Subcutaneous adipose tissue (tissue), 4 donors: ENCODE measurements around the gene NUCB1. TPM values are rescaled to one million over a fixed set of nuclear protein-coding genes. Genes with fewer than 3 reads are reported as not detected.

Experiments
- total RNA-seq, 4 donors: library from RNA; depleted of rRNA; stranded (reverse); fragments of >200 nt; gene quantifications; one replicate each; pipeline ENCODE4 v1.1.0, GENCODE V29; 2016
- TF ChIP-seq, protein P1 (sequence below): fragments of 450-650 bp; IDR thresholded peaks from one replicate; pipeline ENCODE4 v1.5.1; 2016; ENCODE audit warnings: low read depth, mild to moderate bottlenecking, control low read depth, antibody characterized with exemption, moderate library complexity

Gene NUCB1
- total RNA-seq, 4 donors from 2014 or later, result 128 to 480 (median 313) TPM

DNA sequence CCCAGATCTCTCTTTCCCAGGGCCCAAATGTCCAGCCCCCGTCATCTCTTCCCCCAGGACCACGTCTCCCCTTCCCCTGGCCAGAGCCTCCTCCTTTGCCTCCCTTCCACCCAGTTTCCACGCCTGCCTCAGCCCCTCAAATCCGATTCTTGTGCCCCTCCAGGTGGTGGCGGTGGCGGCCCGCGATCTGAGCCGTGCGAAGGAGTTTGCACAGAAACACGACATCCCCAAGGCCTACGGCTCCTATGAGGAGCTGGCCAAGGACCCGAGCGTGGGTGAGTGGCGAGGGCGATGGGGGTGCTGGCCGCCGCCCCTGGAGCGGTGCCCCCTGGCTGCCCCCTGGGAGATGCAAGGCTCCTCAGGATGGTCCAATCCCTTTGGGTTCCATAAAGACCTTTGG, 34.7 kb downstream of the NUCB1 start:
- TF ChIP-seq, protein P1, sequence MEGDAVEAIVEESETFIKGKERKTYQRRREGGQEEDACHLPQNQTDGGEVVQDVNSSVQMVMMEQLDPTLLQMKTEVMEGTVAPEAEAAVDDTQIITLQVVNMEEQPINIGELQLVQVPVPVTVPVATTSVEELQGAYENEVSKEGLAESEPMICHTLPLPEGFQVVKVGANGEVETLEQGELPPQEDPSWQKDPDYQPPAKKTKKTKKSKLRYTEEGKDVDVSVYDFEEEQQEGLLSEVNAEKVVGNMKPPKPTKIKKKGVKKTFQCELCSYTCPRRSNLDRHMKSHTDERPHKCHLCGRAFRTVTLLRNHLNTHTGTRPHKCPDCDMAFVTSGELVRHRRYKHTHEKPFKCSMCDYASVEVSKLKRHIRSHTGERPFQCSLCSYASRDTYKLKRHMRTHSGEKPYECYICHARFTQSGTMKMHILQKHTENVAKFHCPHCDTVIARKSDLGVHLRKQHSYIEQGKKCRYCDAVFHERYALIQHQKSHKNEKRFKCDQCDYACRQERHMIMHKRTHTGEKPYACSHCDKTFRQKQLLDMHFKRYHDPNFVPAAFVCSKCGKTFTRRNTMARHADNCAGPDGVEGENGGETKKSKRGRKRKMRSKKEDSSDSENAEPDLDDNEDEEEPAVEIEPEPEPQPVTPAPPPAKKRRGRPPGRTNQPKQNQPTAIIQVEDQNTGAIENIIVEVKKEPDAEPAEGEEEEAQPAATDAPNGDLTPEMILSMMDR, result no peak

DNA sequence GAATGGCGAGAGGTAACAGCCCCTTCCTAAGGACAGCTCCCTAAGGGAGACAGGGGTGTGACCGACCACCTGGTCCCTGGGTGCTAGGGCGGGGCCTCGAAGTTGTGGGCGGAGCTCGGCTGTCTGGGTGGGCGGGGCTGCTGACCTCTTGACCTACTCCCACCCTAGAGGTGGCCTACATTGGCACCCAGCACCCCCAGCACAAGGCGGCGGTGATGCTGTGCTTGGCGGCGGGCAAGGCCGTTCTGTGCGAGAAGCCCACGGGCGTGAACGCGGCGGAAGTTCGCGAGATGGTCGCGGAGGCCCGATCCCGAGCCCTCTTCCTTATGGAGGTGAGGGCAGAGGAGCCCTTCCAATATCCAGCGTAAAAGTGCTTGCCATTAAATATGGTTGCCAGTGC, 35.8 kb downstream of the NUCB1 start:
- TF ChIP-seq, protein P1, result no peak

DNA sequence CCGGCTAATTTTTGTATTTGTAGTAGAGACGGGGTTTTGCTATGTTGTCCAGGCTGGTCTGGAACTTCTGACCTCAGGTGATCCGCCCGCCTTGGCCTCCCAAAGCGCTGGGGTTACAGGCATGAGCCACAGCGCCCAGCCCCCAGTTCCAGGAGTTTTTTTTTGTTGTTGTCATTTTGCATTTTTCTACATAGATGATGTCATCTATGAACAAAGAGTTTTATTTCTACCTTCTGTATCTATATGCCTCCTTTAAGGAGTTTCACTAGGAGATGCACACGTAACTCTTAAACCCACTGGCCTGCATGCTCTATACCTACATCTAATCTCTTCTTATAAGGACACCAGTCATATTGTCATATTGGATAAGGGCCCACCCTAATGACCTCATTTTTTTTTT, 38.1 kb downstream of the NUCB1 start:
- TF ChIP-seq, protein P1, result no peak

DNA sequence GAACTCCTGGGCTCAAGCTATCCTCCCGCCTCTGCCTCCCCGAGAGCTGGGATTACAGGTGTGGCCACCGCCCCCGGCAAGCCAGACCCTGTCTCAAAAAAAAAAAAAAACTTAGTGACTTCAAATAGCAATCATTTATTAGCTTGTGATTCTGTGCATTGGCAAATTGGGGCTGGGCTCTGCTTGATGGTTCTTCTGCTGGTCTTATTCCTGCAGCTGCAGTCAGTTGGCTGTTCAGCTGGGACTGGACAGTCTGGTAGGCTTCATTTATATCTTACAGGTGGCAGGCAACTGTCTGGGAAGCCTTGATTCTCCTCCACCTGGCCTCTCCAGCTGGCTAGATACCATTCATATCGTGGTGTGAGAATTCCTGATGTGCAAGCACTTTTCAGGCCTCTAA, 40.8 kb downstream of the NUCB1 start:
- TF ChIP-seq, protein P1, result no peak

DNA sequence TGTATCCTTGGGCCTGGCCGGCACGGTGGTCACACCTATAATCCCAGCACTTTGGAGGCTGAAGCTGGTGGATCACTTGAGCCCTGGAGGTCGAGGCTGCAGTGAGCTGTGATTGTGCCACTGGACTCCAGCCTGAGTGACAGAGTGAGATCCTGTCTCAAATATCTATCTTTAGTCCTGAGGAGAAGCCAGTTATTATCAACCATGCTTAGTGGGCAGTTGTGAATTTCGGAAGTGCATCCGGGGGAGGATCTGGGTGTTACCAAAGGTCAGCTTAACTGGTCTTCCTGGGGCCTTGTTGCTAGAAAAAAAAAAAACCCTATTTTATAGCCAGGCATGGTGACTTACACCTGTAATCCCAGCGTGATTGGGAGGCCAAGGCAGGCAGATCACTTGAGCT, 43.0 kb downstream of the NUCB1 start:
- TF ChIP-seq, protein P1, result no peak

DNA sequence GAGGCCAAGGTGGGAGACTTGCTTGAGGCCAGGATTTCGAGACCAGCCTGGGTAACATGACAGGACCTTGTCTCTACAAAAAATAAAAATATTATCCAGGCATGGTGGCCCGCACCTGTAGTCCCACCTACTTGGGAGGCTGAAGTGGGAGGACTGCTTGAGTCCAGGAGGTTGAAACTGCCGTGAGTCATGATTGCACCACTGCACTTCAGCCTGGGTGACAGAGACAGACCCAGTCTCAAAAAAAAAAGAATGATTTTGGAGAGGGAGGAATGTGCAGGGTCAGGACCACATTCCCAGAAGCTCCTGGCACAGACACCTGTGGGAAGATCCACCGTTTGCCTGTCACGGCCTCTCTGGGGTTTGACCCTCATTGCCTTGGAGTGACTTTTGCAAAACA, 45.3 kb downstream of the NUCB1 start:
- TF ChIP-seq, protein P1, result no peak

DNA sequence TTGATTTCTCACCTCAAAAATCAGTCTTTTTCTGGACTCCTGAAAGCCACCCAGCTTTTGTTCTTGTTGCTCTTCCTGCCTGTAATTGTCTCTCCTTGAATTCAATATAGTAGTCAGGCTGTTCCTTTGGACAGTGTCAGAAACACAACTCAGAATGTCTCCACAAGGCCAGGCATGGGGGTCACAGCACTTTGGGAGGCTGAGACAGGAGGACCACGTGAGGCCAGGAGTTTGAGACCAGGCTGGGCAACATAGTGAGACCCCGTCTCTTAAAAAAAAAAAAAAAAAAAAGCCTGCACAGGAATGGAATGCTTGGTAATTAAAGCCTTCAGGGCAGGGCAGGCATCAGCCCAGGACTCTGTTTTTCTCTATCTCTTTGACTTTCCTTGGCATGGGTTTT, 45.7 kb downstream of the NUCB1 start:
- TF ChIP-seq, protein P1, result no peak
